ENCODE data around the gene SAMSN1. TPM values are rescaled to one million over a fixed set of nuclear protein-coding genes. Genes with fewer than 3 reads are reported as not detected.
A peak's percentile ranks its signal among the peaks of the same experiment; 100 is the strongest.

SAMSN1 gene
- total and polyA plus RNA-seq, 3 donors from 2014 or later: 0.71 to 2.2 (median 1.7) TPM

GRCh38 chr21:14480411-14481031 lies 65.6 kb downstream of the SAMSN1 start:
- Histone ChIP-seq H3K36me3 (ENCODE audit: low read depth, missing control alignments) (no peaks in the 10 kb centered on the region), H3K4me1 (peaks cover 5% of the 10 kb centered on the region), H3K4me3 (no peak overlapping the region), H3K9me3 (no peaks in the 10 kb centered on the region), H3K27ac (no peak overlapping the region), H3K27me3 (no peaks in the 10 kb centered on the region)
- no peak for TF ChIP-seq CTCF (IDR thresholded peaks at IDR 0.05)
- no peak for TF ChIP-seq POLR2A (IDR thresholded peaks at IDR 0.05)
- intact Hi-C loops (cut with DNase I; ENCODE audit: low total_unique reads): no loop called here
- WGBS, 2 donors: 63 to 72% methylated on average over 3 of the region's 3 CpGs
- no peak for DNase-seq

GRCh38 chr21:14479241-14479786 lies 66.8 kb downstream of the SAMSN1 start:
- TF ChIP-seq CTCF (IDR thresholded peaks at IDR 0.05): no peak
- TF ChIP-seq POLR2A (IDR thresholded peaks at IDR 0.05): no peak
- no peaks in the 10 kb centered on the region for H3K27me3 ChIP-seq
- WGBS, 2 donors: 56 to 100% methylated on average over 1 of the region's 1 CpG
- H3K36me3 ChIP-seq (ENCODE audit: low read depth, missing control alignments): no peaks in the 10 kb centered on the region
- intact Hi-C loops (cut with DNase I; ENCODE audit: low total_unique reads): no loop called here
- H3K9me3 ChIP-seq: no peaks in the 10 kb centered on the region
- H3K4me3 ChIP-seq: no peak overlapping the region
- no peak for DNase-seq
- H3K4me1 ChIP-seq: peaks cover 5% of the 10 kb centered on the region
- H3K27ac ChIP-seq: no peak overlapping the region

- H3K36me3 ChIP-seq (ENCODE audit: low read depth, missing control alignments): no peaks in the 10 kb centered on the region
- no peaks in the 10 kb centered on the region for H3K27me3 ChIP-seq
- TF ChIP-seq POLR2A (IDR thresholded peaks at IDR 0.05) (no peak), CTCF (IDR thresholded peaks at IDR 0.05) (no peak)
- H3K4me1 ChIP-seq: peaks cover 5% of the 10 kb centered on the region
- no peaks in the 10 kb centered on the region for H3K9me3 ChIP-seq
- H3K27ac ChIP-seq: peak overlapping the region in 1 of 2 donors; percentile 14
- H3K4me3 ChIP-seq: no peak overlapping the region
- DNase-seq: no peak
- intact Hi-C loops (cut with DNase I; ENCODE audit: low total_unique reads): no loop called here
- 44 to 50% methylated on average over 1 of the region's 1 CpG for WGBS, 2 donors
Observed at GRCh38 chr21:14477841-14478240, 68.3 kb downstream of the SAMSN1 start.

- TF ChIP-seq CTCF (IDR thresholded peaks at IDR 0.05) (no peak), POLR2A (IDR thresholded peaks at IDR 0.05) (no peak)
- H3K27me3 ChIP-seq: no peaks in the 10 kb centered on the region
- H3K27ac ChIP-seq: peak overlapping the region in 1 of 2 donors; percentile 14
- H3K36me3 ChIP-seq (ENCODE audit: low read depth, missing control alignments): no peaks in the 10 kb centered on the region
- no peak overlapping the region for H3K4me3 ChIP-seq
- WGBS, 2 donors: 51 to 64% methylated on average over 2 of the region's 2 CpGs
- no peak for DNase-seq
- intact Hi-C loops (cut with DNase I; ENCODE audit: low total_unique reads): no loop called here
- H3K9me3 ChIP-seq: no peaks in the 10 kb centered on the region
- H3K4me1 ChIP-seq: peaks cover 5% of the 10 kb centered on the region
Observed at GRCh38 chr21:14477133-14477532, 69.0 kb downstream of the SAMSN1 start.

- no peaks in the 10 kb centered on the region for H3K9me3 ChIP-seq
- no peak overlapping the region for H3K27ac ChIP-seq
- H3K4me3 ChIP-seq: no peak overlapping the region
- DNase-seq: no peak
- H3K27me3 ChIP-seq: no peaks in the 10 kb centered on the region
- no peak for TF ChIP-seq CTCF (IDR thresholded peaks at IDR 0.05)
- TF ChIP-seq POLR2A (IDR thresholded peaks at IDR 0.05): no peak
- intact Hi-C loops (cut with DNase I; ENCODE audit: low total_unique reads): no loop called here
- peaks cover 5% of the 10 kb centered on the region for H3K4me1 ChIP-seq
- no peaks in the 10 kb centered on the region for H3K36me3 ChIP-seq (ENCODE audit: low read depth, missing control alignments)
Observed at GRCh38 chr21:14474995-14475394, 71.1 kb downstream of the SAMSN1 start.
